RWPE2 (cell line): ENCODE measurements around the gene GPR62.

Source experiments
- ATAC-seq: fragments of 200-7000 bp; cut with Tn5 transposase; 3 replicates; pipeline ENCODE4 v1.9.1; 2021; ENCODE audit warnings: low read depth
- DNase-seq: peaks from one replicate; pipeline ENCODE4 v3.0.0-alpha.2; 2020; ENCODE audit warnings: low spot score
- H3K27ac ChIP-seq: fragments of 450-650 bp; 2 replicates; pipeline ENCODE4 v1.5.1; 2017; ENCODE audit warnings: mild to moderate bottlenecking; ENCODE audit not compliant: poor library complexity, severe bottlenecking
- H3K27me3 ChIP-seq: fragments of 250-450 bp; sonication (Bioruptor Pico); 2 replicates; pipeline ENCODE4 v1.5.1; 2021; ENCODE audit warnings: mild to moderate bottlenecking, moderate library complexity; ENCODE audit not compliant: insufficient read depth, poor library complexity, severe bottlenecking
- H3K36me3 ChIP-seq: fragments of 250-450 bp; sonication (Bioruptor Pico); 2 replicates; pipeline ENCODE4 v1.5.1; 2020; ENCODE audit warnings: low read depth, mild to moderate bottlenecking, moderate library complexity
- H3K4me1 ChIP-seq: fragments of 250-450 bp; sonication (Bioruptor Pico); 2 replicates; pipeline ENCODE4 v1.5.1; 2021; ENCODE audit warnings: mild to moderate bottlenecking, moderate library complexity; ENCODE audit not compliant: insufficient read depth, poor library complexity, severe bottlenecking
- H3K4me3 ChIP-seq: fragments of 250-450 bp; sonication (Bioruptor Pico); 2 replicates; pipeline ENCODE4 v1.5.1; 2021; ENCODE audit warnings: mild to moderate bottlenecking, moderate library complexity; ENCODE audit not compliant: severe bottlenecking
- H3K9me3 ChIP-seq: fragments of 250-450 bp; sonication (Bioruptor Pico); 2 replicates; pipeline ENCODE4 v1.5.1; 2021; ENCODE audit warnings: mild to moderate bottlenecking, moderate library complexity; ENCODE audit not compliant: severe bottlenecking
- TF ChIP-seq, protein P1 (sequence below): fragments of 450-650 bp; IDR thresholded peaks from one replicate; pipeline ENCODE4 v1.5.1; 2017; ENCODE audit warnings: mild to moderate bottlenecking, moderate library complexity; ENCODE audit not compliant: poor library complexity, severe bottlenecking

Gene GPR62

DNA sequence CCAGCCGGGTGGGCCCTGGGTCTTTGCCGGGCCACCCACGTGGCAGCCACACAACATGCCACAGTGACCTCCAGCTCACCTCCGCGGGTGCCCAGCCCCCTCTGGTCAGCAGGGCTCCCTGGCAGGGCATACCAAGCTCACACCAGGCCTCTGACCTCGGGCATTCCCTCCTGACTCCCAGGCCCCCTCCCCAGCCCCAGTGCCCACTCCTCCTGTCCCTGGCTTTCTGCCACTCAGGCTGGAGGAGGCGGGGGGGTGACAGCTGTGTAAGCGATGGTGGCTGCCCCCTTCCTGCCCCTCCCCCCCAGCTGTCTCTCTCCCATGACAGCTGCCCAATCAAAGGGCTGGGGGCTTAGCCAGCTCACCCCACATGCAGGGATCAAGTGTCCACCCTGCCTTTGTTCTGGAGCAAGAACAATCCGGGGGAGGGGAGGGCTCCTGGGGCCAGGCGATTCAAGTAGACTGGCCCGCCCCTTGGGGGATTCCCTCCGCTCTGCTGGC lies 8.8 kb downstream of the GPR62 start:
- peak; percentile 55 for DNase-seq
- no peaks in the 10 kb centered on the region for H3K4me1 ChIP-seq
- ATAC-seq, result no peak
- no peak overlapping the region for H3K27ac ChIP-seq
- TF ChIP-seq, protein P1, sequence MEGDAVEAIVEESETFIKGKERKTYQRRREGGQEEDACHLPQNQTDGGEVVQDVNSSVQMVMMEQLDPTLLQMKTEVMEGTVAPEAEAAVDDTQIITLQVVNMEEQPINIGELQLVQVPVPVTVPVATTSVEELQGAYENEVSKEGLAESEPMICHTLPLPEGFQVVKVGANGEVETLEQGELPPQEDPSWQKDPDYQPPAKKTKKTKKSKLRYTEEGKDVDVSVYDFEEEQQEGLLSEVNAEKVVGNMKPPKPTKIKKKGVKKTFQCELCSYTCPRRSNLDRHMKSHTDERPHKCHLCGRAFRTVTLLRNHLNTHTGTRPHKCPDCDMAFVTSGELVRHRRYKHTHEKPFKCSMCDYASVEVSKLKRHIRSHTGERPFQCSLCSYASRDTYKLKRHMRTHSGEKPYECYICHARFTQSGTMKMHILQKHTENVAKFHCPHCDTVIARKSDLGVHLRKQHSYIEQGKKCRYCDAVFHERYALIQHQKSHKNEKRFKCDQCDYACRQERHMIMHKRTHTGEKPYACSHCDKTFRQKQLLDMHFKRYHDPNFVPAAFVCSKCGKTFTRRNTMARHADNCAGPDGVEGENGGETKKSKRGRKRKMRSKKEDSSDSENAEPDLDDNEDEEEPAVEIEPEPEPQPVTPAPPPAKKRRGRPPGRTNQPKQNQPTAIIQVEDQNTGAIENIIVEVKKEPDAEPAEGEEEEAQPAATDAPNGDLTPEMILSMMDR, result no peak
- no peaks in the 10 kb centered on the region for H3K27me3 ChIP-seq
- no peak overlapping the region for H3K4me3 ChIP-seq
- H3K9me3 ChIP-seq, result no peaks in the 10 kb centered on the region
- no peaks in the 10 kb centered on the region for H3K36me3 ChIP-seq

GRCh38 chr3:51964521-51964920 lies 9.3 kb downstream of the GPR62 start:
- TF ChIP-seq, protein P1, result no peak
- Histone ChIP-seq H3K36me3 (no peaks in the 10 kb centered on the region), H3K27ac (no peak overlapping the region), H3K9me3 (no peaks in the 10 kb centered on the region), H3K4me1 (no peaks in the 10 kb centered on the region), H3K4me3 (no peak overlapping the region), H3K27me3 (no peaks in the 10 kb centered on the region)
- ATAC-seq, result no peak
- no peak for DNase-seq

DNA sequence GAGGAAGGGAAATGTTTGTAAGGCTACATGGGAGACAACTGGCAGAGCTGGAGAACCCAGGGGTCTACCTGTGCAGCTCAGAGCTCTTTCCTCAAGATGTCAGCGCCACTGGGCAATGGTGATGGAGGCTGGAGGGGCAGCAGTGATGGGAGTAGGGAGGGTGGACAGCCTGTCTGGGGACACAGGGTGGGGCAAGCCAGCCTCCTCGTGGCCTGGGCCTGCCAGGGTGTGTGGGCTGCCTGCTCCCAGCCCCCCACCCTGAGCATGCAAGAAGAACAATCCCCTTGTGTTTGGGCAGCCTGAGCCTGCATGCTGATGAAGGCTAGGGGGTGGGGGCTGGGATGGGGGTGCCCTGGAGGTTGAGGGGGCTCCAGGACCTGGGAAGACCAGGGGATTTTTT lies 10.8 kb downstream of the GPR62 start:
- no peaks in the 10 kb centered on the region for H3K9me3 ChIP-seq
- no peak overlapping the region for H3K4me3 ChIP-seq
- TF ChIP-seq, protein P1, result no peak
- ATAC-seq (no peak), DNase-seq (no peak)
- H3K27ac ChIP-seq, result no peak overlapping the region
- no peaks in the 10 kb centered on the region for H3K4me1 ChIP-seq
- H3K27me3 ChIP-seq, result no peaks in the 10 kb centered on the region
- H3K36me3 ChIP-seq, result no peaks in the 10 kb centered on the region

- no peaks in the 10 kb centered on the region for H3K36me3 ChIP-seq
- H3K27me3 ChIP-seq, result no peaks in the 10 kb centered on the region
- no peak for ATAC-seq
- H3K4me1 ChIP-seq, result no peaks in the 10 kb centered on the region
- peak overlapping the region; percentile 89 for H3K4me3 ChIP-seq
- TF ChIP-seq, protein P1, result no peak
- DNase-seq, result no peak
- H3K9me3 ChIP-seq, result no peaks in the 10 kb centered on the region
- H3K27ac ChIP-seq, result no peak overlapping the region
Measured at GRCh38 chr3:51966486-51966885, 11.3 kb downstream of the GPR62 start.

- Histone ChIP-seq H3K36me3 (no peaks in the 10 kb centered on the region), H3K27me3 (no peaks in the 10 kb centered on the region), H3K4me1 (no peaks in the 10 kb centered on the region), H3K27ac (peak overlapping the region; percentile 75), H3K9me3 (no peaks in the 10 kb centered on the region), H3K4me3 (peak overlapping the region; percentile 89)
- TF ChIP-seq, protein P1, result no peak
- DNase-seq (no peak), ATAC-seq (peak; percentile 30)
Measured at GRCh38 chr3:51966922-51967383, 11.8 kb downstream of the GPR62 start.
